ENCODE measurements around the gene HEMGN. TPM values are rescaled to one million over a fixed set of nuclear protein-coding genes. Genes with fewer than 3 reads are reported as not detected.

Gene HEMGN
- total RNA-seq, 1 experiment from 2014 or later: 0.11 TPM

DNA sequence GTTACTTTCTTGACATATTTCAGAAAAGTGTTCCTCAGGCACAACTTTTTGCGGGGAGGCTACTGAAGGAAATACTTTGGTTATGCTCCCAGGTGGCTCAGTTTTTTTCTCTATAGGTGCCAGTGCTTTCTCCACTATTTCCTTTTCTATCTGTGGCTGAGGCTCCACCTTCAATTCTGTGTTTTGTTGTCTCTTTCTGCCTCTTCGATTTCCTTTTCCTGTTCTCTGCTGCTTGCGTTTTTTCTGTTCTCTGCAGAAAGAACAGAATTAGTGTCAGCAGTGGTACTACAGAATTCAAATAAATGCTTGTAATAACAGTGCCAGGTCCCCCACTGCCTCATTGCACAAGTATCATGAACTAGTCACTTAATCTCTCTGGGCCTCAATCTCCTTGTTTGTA is 7.0 kb downstream of the HEMGN start:
- ChIA-PET POLR2A (no interaction called here), CTCF (interaction anchor here (1.1 kb wide), 1 partner anchor 8 kb away, joined by 3 read pairs; the partner anchor contains the start of gene TRMO)
- peaks cover 72% of the 10 kb centered on the region for H3K27me3 Mint-ChIP-seq (ENCODE audit: low read depth)
- no peak overlapping the region for H3K27ac Mint-ChIP-seq
- no peaks in the 10 kb centered on the region for H3K36me3 Mint-ChIP-seq
- H3K4me1 Mint-ChIP-seq: peaks cover 8% of the 10 kb centered on the region
- H3K9me3 Mint-ChIP-seq: no peaks in the 10 kb centered on the region
- ATAC-seq (no peak), DNase-seq (ENCODE audit: low spot score) (no peak)
- TF ChIP-seq ESRRA (CRISPR knock-in tag; IDR thresholded peaks at IDR 0.05; ENCODE audit: borderline replicate concordance) (no peak), CBFB (CRISPR knock-in tag; IDR thresholded peaks at IDR 0.05; ENCODE audit: low read depth) (no peak), NR3C1 (CRISPR knock-in tag; conservative IDR thresholded peaks at IDR 0.05; ENCODE audit: low read depth) (no peak), ZNF396 (CRISPR knock-in tag; IDR thresholded peaks at IDR 0.05; ENCODE audit: borderline replicate concordance) (no peak), KAT7 (CRISPR knock-in tag; IDR thresholded peaks at IDR 0.05; ENCODE audit: borderline replicate concordance) (no peak), NR2C2 (CRISPR knock-in tag; IDR thresholded peaks at IDR 0.05) (no peak)
- TF ChIP-seq, protein P1, sequence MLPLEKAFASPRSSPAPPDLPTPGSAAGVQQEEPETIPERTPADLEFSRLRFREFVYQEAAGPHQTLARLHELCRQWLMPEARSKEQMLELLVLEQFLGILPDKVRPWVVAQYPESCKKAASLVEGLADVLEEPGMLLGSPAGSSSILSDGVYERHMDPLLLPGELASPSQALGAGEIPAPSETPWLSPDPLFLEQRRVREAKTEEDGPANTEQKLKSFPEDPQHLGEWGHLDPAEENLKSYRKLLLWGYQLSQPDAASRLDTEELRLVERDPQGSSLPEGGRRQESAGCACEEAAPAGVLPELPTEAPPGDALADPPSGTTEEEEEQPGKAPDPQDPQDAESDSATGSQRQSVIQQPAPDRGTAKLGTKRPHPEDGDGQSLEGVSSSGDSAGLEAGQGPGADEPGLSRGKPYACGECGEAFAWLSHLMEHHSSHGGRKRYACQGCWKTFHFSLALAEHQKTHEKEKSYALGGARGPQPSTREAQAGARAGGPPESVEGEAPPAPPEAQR (CRISPR knock-in tag; IDR thresholded peaks at IDR 0.05): no peak
- TF ChIP-seq, protein P2, sequence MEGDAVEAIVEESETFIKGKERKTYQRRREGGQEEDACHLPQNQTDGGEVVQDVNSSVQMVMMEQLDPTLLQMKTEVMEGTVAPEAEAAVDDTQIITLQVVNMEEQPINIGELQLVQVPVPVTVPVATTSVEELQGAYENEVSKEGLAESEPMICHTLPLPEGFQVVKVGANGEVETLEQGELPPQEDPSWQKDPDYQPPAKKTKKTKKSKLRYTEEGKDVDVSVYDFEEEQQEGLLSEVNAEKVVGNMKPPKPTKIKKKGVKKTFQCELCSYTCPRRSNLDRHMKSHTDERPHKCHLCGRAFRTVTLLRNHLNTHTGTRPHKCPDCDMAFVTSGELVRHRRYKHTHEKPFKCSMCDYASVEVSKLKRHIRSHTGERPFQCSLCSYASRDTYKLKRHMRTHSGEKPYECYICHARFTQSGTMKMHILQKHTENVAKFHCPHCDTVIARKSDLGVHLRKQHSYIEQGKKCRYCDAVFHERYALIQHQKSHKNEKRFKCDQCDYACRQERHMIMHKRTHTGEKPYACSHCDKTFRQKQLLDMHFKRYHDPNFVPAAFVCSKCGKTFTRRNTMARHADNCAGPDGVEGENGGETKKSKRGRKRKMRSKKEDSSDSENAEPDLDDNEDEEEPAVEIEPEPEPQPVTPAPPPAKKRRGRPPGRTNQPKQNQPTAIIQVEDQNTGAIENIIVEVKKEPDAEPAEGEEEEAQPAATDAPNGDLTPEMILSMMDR (IDR thresholded peaks at IDR 0.05): no peak
- H3K4me3 Mint-ChIP-seq: no peak overlapping the region

DNA sequence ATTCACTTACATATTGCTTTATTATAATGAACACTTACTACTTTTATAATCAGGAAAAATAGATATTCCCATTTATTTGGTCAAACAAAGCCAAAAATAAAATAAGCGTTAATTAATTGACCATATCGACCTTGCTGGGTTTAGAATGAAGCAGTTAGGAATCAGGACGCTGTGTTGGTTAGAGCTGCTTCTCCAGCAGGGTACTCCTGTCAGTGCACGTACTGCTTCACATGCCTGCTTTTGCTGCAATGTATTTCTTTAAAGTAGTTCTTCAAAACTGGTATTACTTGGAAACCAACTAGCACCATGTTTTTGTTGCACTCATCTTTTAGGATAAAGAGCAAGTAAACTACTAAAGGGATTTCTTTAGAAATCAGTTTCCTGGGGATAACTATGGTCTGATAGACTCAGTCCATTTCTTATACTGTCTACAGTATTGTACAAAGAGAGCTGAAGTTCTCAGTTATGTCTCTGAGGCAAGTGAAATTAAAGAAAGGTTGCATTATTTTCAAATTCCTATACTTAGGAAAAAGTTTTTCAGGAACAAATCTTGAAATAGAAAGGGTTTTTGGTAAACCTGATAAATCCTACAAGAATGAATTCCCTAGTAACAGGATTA is 8.9 kb downstream of the HEMGN start:
- peaks cover 72% of the 10 kb centered on the region for H3K27me3 Mint-ChIP-seq (ENCODE audit: low read depth)
- ATAC-seq: no peak
- no peaks in the 10 kb centered on the region for H3K4me1 Mint-ChIP-seq

DNA sequence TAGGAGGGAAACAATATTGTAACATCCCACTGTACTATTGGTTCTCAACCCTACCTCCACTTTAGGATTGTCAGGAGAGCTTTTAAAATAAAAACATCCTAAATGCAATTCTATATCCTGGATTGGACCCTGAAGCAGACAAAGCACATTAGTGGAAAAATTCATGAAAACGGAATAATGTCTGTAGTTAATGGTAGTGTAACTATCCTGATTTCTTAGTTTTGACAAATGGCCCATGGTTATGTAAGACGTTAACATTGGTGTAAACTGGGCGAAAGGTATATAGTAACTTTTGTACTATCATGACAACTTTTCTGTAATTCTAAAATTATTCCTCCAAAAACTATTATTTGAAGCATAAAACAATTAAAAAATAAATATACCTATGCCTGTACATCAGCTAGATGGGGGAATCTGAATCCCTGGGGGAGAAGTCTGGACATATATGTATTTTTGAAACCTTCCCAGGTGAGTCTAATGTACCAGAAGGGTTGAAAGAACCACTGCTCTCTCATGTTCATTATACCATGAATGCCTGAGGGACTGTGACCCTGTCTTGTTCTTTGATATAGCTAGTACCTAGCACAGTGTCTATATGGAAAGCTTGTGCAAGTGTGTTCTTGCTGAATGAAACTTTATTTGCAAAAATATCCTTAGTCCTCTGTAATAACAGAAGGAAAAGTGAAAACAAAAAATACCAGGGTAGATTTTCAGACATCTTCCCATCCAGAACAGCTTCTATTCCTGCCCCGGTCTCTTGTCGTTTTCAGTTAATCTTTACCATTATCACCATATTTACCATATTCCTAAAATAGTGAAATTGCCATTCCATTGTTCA is 12.3 kb downstream of the HEMGN start:
- DNase-seq (ENCODE audit: low spot score) (no peak), ATAC-seq (no peak)
- Mint-ChIP-seq H3K27ac (no peak overlapping the region), H3K4me1 (peaks cover 7% of the 10 kb centered on the region), H3K27me3 (ENCODE audit: low read depth) (peaks cover 67% of the 10 kb centered on the region), H3K4me3 (no peak overlapping the region), H3K9me3 (peaks cover 9% of the 10 kb centered on the region), H3K36me3 (no peaks in the 10 kb centered on the region)
- CTCF ChIA-PET: interaction anchor here (1.2 to 1.3 kb wide), 2 partner anchors 57 to 109 kb away, joined by 3 to 7 read pairs; partner anchors contain the start of gene ANP32B
- POLR2A ChIA-PET: no interaction called here
- TF ChIP-seq, protein P3, sequence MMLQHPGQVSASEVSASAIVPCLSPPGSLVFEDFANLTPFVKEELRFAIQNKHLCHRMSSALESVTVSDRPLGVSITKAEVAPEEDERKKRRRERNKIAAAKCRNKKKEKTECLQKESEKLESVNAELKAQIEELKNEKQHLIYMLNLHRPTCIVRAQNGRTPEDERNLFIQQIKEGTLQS (CRISPR knock-in tag; conservative IDR thresholded peaks at IDR 0.05): no peak
- TF ChIP-seq, protein P4, sequence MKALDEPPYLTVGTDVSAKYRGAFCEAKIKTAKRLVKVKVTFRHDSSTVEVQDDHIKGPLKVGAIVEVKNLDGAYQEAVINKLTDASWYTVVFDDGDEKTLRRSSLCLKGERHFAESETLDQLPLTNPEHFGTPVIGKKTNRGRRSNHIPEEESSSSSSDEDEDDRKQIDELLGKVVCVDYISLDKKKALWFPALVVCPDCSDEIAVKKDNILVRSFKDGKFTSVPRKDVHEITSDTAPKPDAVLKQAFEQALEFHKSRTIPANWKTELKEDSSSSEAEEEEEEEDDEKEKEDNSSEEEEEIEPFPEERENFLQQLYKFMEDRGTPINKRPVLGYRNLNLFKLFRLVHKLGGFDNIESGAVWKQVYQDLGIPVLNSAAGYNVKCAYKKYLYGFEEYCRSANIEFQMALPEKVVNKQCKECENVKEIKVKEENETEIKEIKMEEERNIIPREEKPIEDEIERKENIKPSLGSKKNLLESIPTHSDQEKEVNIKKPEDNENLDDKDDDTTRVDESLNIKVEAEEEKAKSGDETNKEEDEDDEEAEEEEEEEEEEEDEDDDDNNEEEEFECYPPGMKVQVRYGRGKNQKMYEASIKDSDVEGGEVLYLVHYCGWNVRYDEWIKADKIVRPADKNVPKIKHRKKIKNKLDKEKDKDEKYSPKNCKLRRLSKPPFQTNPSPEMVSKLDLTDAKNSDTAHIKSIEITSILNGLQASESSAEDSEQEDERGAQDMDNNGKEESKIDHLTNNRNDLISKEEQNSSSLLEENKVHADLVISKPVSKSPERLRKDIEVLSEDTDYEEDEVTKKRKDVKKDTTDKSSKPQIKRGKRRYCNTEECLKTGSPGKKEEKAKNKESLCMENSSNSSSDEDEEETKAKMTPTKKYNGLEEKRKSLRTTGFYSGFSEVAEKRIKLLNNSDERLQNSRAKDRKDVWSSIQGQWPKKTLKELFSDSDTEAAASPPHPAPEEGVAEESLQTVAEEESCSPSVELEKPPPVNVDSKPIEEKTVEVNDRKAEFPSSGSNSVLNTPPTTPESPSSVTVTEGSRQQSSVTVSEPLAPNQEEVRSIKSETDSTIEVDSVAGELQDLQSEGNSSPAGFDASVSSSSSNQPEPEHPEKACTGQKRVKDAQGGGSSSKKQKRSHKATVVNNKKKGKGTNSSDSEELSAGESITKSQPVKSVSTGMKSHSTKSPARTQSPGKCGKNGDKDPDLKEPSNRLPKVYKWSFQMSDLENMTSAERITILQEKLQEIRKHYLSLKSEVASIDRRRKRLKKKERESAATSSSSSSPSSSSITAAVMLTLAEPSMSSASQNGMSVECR (CRISPR knock-in tag; IDR thresholded peaks at IDR 0.05; ENCODE audit: borderline replicate concordance): no peak
- TF ChIP-seq TEAD1 (CRISPR knock-in tag; IDR thresholded peaks at IDR 0.05): no peak
- TF ChIP-seq, protein P2 (IDR thresholded peaks at IDR 0.05): no peak

More for the DNA sequence above, 8.9 kb downstream of the HEMGN start:
- DNase-seq (ENCODE audit: low spot score): no peak
- CTCF ChIA-PET: no interaction called here
- TF ChIP-seq SOX15 (CRISPR knock-in tag; IDR thresholded peaks at IDR 0.05): no peak
- TF ChIP-seq, protein P5, sequence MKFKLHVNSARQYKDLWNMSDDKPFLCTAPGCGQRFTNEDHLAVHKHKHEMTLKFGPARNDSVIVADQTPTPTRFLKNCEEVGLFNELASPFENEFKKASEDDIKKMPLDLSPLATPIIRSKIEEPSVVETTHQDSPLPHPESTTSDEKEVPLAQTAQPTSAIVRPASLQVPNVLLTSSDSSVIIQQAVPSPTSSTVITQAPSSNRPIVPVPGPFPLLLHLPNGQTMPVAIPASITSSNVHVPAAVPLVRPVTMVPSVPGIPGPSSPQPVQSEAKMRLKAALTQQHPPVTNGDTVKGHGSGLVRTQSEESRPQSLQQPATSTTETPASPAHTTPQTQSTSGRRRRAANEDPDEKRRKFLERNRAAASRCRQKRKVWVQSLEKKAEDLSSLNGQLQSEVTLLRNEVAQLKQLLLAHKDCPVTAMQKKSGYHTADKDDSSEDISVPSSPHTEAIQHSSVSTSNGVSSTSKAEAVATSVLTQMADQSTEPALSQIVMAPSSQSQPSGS (CRISPR knock-in tag; IDR thresholded peaks at IDR 0.05; ENCODE audit: borderline replicate concordance, low read depth): no peak
- TF ChIP-seq OVOL2 (CRISPR knock-in tag; IDR thresholded peaks at IDR 0.05; ENCODE audit: borderline replicate concordance): no peak
- TF ChIP-seq TP53 (CRISPR knock-in tag; IDR thresholded peaks at IDR 0.05): no peak
- no peak for TF ChIP-seq MYBL2 (CRISPR knock-in tag; IDR thresholded peaks at IDR 0.05)
- no peak overlapping the region for H3K27ac Mint-ChIP-seq
- H3K4me3 Mint-ChIP-seq: no peak overlapping the region
- POLR2A ChIA-PET: no interaction called here
- no peaks in the 10 kb centered on the region for H3K36me3 Mint-ChIP-seq
- no peaks in the 10 kb centered on the region for H3K9me3 Mint-ChIP-seq
